Caco-2 (cell line): ENCODE measurements around the gene TMEM97. TPM values are rescaled to one million over a fixed set of nuclear protein-coding genes. Genes with fewer than 3 reads are reported as not detected.
A peak's percentile ranks its signal among the peaks of the same experiment; 100 is the strongest.

Experiments used
- microRNA-seq: library from miRNA; unstranded; fragments of <30 nt; microRNA quantifications from one replicate; pipeline ENCODE4 v1.2.0, GENCODE V29; 2022
- total RNA-seq: library from RNA; stranded (reverse); gene quantifications from 2 replicates; pipeline ENCODE4 v1.2.3, GENCODE V29; 2022

The TMEM97 gene
- total RNA-seq, 1 experiment from 2014 or later: 342 TPM

Small RNAs within 50 kb of the gene (microRNA-seq; reads per million reads assigned to microRNA genes)
- gene MIR4723: 5.6 reads per million, percentile 36 among the genes with 10 or more reads in this experiment

Other genes with a start within 250 kb of the TMEM97 start
- gene IFT20, start 16.3 kb downstream of the TMEM97 start, total RNA-seq: 86.3 and 89.9 TPM in 2 replicates
- 105 and 119 TPM in 2 replicates for gene TNFAIP1, start 16.6 kb downstream of the TMEM97 start, total RNA-seq
- 257 and 265 TPM in 2 replicates for gene POLDIP2, start 38.3 kb downstream of the TMEM97 start, total RNA-seq
- not detected in 2 replicates for gene SEBOX, start 46.0 kb downstream of the TMEM97 start, total RNA-seq
- gene VTN, start 51.1 kb downstream of the TMEM97 start, total RNA-seq: 273 and 298 TPM in 2 replicates
- 32.8 and 34.4 TPM in 2 replicates for gene SARM1, start 52.5 kb downstream of the TMEM97 start, total RNA-seq
- gene SLC46A1, start 87.0 kb downstream of the TMEM97 start, total RNA-seq: 114 and 128 TPM in 2 replicates
- 0.42 and 0.57 TPM in 2 replicates for gene SLC13A2, start 154.4 kb downstream of the TMEM97 start, total RNA-seq
- 0.26 and 0.48 TPM in 2 replicates for gene FOXN1, start 187.1 kb downstream of the TMEM97 start, total RNA-seq
- 40.5 and 41.3 TPM in 2 replicates for gene UNC119, start 233.4 kb downstream of the TMEM97 start, total RNA-seq